ENCODE measurements around the gene ORM1.

Gene ORM1

DNA sequence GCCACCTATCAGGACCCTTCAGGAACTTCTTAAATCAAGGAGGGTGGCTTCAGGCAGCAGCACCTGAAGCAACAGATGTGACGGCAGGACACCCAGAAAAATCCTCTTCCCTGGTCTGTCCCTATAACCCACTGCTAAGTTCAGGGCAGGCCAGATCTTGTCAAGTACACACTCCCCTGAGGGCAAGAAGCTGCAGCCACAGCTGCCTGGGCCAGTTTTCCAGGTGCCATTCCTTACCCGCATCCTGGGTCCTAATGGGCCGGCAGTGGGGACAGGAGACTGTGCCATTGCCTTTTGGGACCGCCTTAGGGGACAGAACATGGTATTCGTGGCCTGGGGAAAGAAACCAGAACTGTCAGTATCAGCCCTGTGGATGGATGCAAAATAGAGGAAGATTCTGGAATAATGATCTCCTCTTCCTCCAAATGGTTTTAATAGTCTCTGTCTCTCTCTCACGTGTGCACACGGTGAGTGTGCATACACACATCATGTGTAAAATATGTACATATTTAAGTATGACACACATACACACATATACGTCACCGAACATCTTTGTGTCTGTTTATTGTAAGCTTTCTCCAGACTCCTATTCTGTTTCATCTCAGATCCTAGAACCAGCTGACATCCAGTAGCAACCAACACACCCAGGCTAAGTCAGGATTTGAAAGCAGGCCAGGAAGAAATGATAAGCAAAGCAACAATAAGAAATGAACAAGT lies 20.7 kb downstream of the ORM1 start:
- H3K9ac ChIP-seq (ENCODE audit: low read length), result no peak overlapping the region
- no peak overlapping the region for H2BK15ac ChIP-seq (replicated peaks; ENCODE audit: low read depth)
- no peak overlapping the region for H3K4ac ChIP-seq (ENCODE audit: low read depth, low read length)
- no peak overlapping the region for H4K8ac ChIP-seq (ENCODE audit: low read depth, low read length)
- H3K36me3 ChIP-seq (ENCODE audit: control insufficient read depth, insufficient read depth, low read length), result no peaks in the 10 kb centered on the region
- H3K79me1 ChIP-seq (ENCODE audit: low read length), result no peaks in the 10 kb centered on the region
- no peak overlapping the region for H3K56ac ChIP-seq (ENCODE audit: low read length)
- no CpG with 5 or more reads among the region's 9 CpGs for WGBS (ENCODE audit: extremely low coverage, insufficient coverage, low lambda C conversion rate)
- H3K27ac ChIP-seq (ENCODE audit: low read depth, low read length), result no peak overlapping the region
- H2BK120ac ChIP-seq (ENCODE audit: low read depth, low read length), result no peak overlapping the region
- no peaks in the 10 kb centered on the region for H3K4me1 ChIP-seq (ENCODE audit: control insufficient read depth, low read depth, low read length)
- H3K18ac ChIP-seq (ENCODE audit: low read length), result no peak overlapping the region
- H3K4me2 ChIP-seq (ENCODE audit: low read length), result no peak overlapping the region
- no peak overlapping the region for H4K5ac ChIP-seq (ENCODE audit: low read length)
- H2AK5ac ChIP-seq (ENCODE audit: low read length), result no peak overlapping the region
- DNase-seq, result no peak
- H3K23ac ChIP-seq (ENCODE audit: low read length), result no peak overlapping the region
- H3K4me3 ChIP-seq (ENCODE audit: low read length), result no peak overlapping the region
- H3K79me2 ChIP-seq (ENCODE audit: control insufficient read depth, insufficient read depth, low read length), result no peaks in the 10 kb centered on the region
- H3K27me3 ChIP-seq (ENCODE audit: insufficient read depth, low read length, poor library complexity), result no peaks in the 10 kb centered on the region
- H2BK5ac ChIP-seq (ENCODE audit: low read length), result no peak overlapping the region

DNA sequence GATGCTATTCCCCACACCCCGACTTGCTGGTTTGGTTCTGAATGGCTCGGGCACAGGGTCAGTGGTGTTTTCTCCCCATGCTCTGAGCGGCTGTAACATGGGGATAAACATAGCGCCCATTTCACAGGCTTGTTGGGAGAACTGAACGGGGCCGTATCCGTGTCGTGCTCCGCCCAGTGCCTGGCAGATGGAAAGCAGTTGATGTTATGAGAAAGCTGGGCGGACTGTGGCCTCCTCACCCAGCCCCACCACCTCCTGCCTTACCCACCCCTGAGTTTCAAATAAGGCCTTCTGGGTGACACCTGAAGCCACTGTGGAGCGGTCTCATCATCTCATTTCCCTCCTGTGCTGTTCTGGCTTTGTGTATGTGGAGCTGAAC lies 21.3 kb downstream of the ORM1 start:
- Histone ChIP-seq H3K79me2 (ENCODE audit: control insufficient read depth, insufficient read depth, low read length) (no peaks in the 10 kb centered on the region), H4K8ac (ENCODE audit: low read depth, low read length) (no peak overlapping the region), H3K36me3 (ENCODE audit: control insufficient read depth, insufficient read depth, low read length) (no peaks in the 10 kb centered on the region), H3K9ac (ENCODE audit: low read length) (no peak overlapping the region), H3K79me1 (ENCODE audit: low read length) (no peaks in the 10 kb centered on the region), H3K56ac (ENCODE audit: low read length) (no peak overlapping the region), H4K5ac (ENCODE audit: low read length) (no peak overlapping the region), H2BK15ac (replicated peaks; ENCODE audit: low read depth) (no peak overlapping the region), H3K27me3 (ENCODE audit: insufficient read depth, low read length, poor library complexity) (no peaks in the 10 kb centered on the region), H3K4me1 (ENCODE audit: control insufficient read depth, low read depth, low read length) (no peaks in the 10 kb centered on the region), H3K27ac (ENCODE audit: low read depth, low read length) (no peak overlapping the region), H3K4ac (ENCODE audit: low read depth, low read length) (no peak overlapping the region), H3K4me2 (ENCODE audit: low read length) (no peak overlapping the region), H3K18ac (ENCODE audit: low read length) (no peak overlapping the region), H2BK5ac (ENCODE audit: low read length) (no peak overlapping the region), H3K4me3 (ENCODE audit: low read length) (no peak overlapping the region), H2BK120ac (ENCODE audit: low read depth, low read length) (no peak overlapping the region), H2AK5ac (ENCODE audit: low read length) (no peak overlapping the region), H3K23ac (ENCODE audit: low read length) (no peak overlapping the region)
- no peak for DNase-seq
- no CpG with 5 or more reads among the region's 11 CpGs for WGBS (ENCODE audit: extremely low coverage, insufficient coverage, low lambda C conversion rate)

DNA sequence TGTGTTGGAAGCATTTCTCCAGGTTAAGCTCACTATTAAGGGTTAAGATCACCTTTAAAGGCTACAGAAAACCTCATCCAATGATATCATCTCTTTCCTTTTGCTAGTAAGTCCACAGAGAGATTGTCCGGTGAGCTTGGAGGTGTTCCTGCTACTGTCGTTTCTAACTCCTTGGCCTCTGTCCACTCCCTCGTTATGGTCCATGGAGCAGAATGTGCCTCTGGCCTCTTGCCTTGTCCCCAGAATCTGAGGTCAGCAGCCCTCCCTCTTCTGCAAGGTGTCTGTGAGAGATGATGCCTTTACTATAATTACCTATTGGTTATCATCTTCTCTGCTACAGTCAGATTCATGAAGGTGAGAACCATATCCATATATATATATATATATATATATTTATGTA lies 21.8 kb downstream of the ORM1 start:
- Histone ChIP-seq H3K4me2 (ENCODE audit: low read length) (no peak overlapping the region), H4K5ac (ENCODE audit: low read length) (no peak overlapping the region), H3K18ac (ENCODE audit: low read length) (no peak overlapping the region), H3K23ac (ENCODE audit: low read length) (no peak overlapping the region), H3K56ac (ENCODE audit: low read length) (no peak overlapping the region), H3K9ac (ENCODE audit: low read length) (no peak overlapping the region), H4K8ac (ENCODE audit: low read depth, low read length) (no peak overlapping the region), H3K27me3 (ENCODE audit: insufficient read depth, low read length, poor library complexity) (no peaks in the 10 kb centered on the region), H3K4ac (ENCODE audit: low read depth, low read length) (no peak overlapping the region), H3K79me1 (ENCODE audit: low read length) (no peaks in the 10 kb centered on the region), H3K4me1 (ENCODE audit: control insufficient read depth, low read depth, low read length) (peaks cover 3% of the 10 kb centered on the region), H3K27ac (ENCODE audit: low read depth, low read length) (no peak overlapping the region), H2BK120ac (ENCODE audit: low read depth, low read length) (no peak overlapping the region), H2BK5ac (ENCODE audit: low read length) (no peak overlapping the region), H3K79me2 (ENCODE audit: control insufficient read depth, insufficient read depth, low read length) (no peaks in the 10 kb centered on the region), H3K4me3 (ENCODE audit: low read length) (no peak overlapping the region), H2AK5ac (ENCODE audit: low read length) (no peak overlapping the region), H2BK15ac (replicated peaks; ENCODE audit: low read depth) (no peak overlapping the region), H3K36me3 (ENCODE audit: control insufficient read depth, insufficient read depth, low read length) (no peaks in the 10 kb centered on the region)
- WGBS (ENCODE audit: extremely low coverage, insufficient coverage, low lambda C conversion rate), result no CpG with 5 or more reads among the region's 3 CpGs
- no peak for DNase-seq

DNA sequence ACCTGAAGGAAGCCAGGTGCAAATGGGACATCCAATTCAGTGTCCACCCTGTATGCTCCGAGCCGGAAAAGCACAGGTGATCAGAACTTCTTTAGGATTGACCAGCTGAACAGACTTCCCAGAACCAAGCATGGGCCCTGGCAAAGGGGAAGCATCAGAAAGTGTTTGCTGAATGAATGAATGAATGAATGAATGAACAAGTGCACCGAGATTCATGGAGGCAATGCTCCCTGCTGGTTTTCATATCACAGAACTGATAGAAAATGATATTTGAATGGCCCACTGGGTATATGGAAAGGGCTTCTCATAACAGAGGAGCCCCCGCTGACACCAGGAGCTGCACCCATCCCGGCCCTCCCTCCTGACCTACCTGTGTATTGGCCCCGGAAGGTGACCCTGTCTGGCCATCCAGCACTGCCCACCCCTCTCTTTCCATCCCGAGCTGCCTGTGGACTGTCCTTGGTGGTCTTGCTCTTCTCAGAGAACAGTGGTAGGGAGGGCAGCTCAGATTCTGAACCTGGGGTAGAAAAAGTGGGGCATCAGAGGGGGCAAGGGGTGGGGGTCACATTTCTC lies 22.7 kb downstream of the ORM1 start:
- DNase-seq, result no peak
- Histone ChIP-seq H3K36me3 (ENCODE audit: control insufficient read depth, insufficient read depth, low read length) (no peaks in the 10 kb centered on the region), H4K5ac (ENCODE audit: low read length) (no peak overlapping the region), H2BK15ac (replicated peaks; ENCODE audit: low read depth) (no peak overlapping the region), H3K27ac (ENCODE audit: low read depth, low read length) (no peak overlapping the region), H2BK120ac (ENCODE audit: low read depth, low read length) (no peak overlapping the region), H3K4me1 (ENCODE audit: control insufficient read depth, low read depth, low read length) (peaks cover 3% of the 10 kb centered on the region), H2BK5ac (ENCODE audit: low read length) (no peak overlapping the region), H3K4me2 (ENCODE audit: low read length) (no peak overlapping the region), H3K4me3 (ENCODE audit: low read length) (no peak overlapping the region), H3K79me1 (ENCODE audit: low read length) (no peaks in the 10 kb centered on the region), H3K56ac (ENCODE audit: low read length) (no peak overlapping the region), H3K23ac (ENCODE audit: low read length) (no peak overlapping the region), H3K27me3 (ENCODE audit: insufficient read depth, low read length, poor library complexity) (no peaks in the 10 kb centered on the region), H2AK5ac (ENCODE audit: low read length) (no peak overlapping the region), H3K4ac (ENCODE audit: low read depth, low read length) (no peak overlapping the region), H3K18ac (ENCODE audit: low read length) (no peak overlapping the region), H3K79me2 (ENCODE audit: control insufficient read depth, insufficient read depth, low read length) (no peaks in the 10 kb centered on the region), H3K9ac (ENCODE audit: low read length) (no peak overlapping the region), H4K8ac (ENCODE audit: low read depth, low read length) (no peak overlapping the region)
- no CpG with 5 or more reads among the region's 7 CpGs for WGBS (ENCODE audit: extremely low coverage, insufficient coverage, low lambda C conversion rate)

DNA sequence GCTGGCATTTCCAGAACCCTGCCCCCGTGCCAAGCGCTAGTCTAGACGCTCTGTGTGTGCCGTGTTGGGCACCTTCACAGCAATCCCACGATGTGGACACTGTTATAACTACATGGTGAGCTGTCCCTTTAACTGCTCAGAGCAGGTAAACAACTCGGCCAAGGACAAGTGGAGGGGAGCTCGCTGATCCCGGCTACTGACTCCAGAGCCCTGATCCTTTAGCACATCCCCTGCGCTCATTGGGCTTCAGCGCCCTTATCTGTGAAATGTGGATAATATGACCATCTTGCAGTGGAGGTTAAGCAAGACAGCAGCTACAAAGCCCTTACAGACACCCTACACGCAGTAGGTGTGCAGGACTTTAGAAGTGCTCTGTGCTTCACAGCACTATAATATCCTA lies 23.2 kb downstream of the ORM1 start:
- Histone ChIP-seq H4K5ac (ENCODE audit: low read length) (no peak overlapping the region), H3K18ac (ENCODE audit: low read length) (no peak overlapping the region), H3K36me3 (ENCODE audit: control insufficient read depth, insufficient read depth, low read length) (no peaks in the 10 kb centered on the region), H3K4ac (ENCODE audit: low read depth, low read length) (no peak overlapping the region), H2AK5ac (ENCODE audit: low read length) (no peak overlapping the region), H3K27ac (ENCODE audit: low read depth, low read length) (no peak overlapping the region), H4K8ac (ENCODE audit: low read depth, low read length) (no peak overlapping the region), H2BK5ac (ENCODE audit: low read length) (no peak overlapping the region), H3K9ac (ENCODE audit: low read length) (no peak overlapping the region), H3K23ac (ENCODE audit: low read length) (no peak overlapping the region), H3K79me1 (ENCODE audit: low read length) (no peaks in the 10 kb centered on the region), H2BK15ac (replicated peaks; ENCODE audit: low read depth) (no peak overlapping the region), H3K4me2 (ENCODE audit: low read length) (no peak overlapping the region), H3K27me3 (ENCODE audit: insufficient read depth, low read length, poor library complexity) (no peaks in the 10 kb centered on the region), H3K4me3 (ENCODE audit: low read length) (no peak overlapping the region), H3K56ac (ENCODE audit: low read length) (no peak overlapping the region), H2BK120ac (ENCODE audit: low read depth, low read length) (no peak overlapping the region), H3K4me1 (ENCODE audit: control insufficient read depth, low read depth, low read length) (peaks cover 3% of the 10 kb centered on the region), H3K79me2 (ENCODE audit: control insufficient read depth, insufficient read depth, low read length) (no peaks in the 10 kb centered on the region)
- no peak for DNase-seq
- WGBS (ENCODE audit: extremely low coverage, insufficient coverage, low lambda C conversion rate), result no CpG with 5 or more reads among the region's 11 CpGs

DNA sequence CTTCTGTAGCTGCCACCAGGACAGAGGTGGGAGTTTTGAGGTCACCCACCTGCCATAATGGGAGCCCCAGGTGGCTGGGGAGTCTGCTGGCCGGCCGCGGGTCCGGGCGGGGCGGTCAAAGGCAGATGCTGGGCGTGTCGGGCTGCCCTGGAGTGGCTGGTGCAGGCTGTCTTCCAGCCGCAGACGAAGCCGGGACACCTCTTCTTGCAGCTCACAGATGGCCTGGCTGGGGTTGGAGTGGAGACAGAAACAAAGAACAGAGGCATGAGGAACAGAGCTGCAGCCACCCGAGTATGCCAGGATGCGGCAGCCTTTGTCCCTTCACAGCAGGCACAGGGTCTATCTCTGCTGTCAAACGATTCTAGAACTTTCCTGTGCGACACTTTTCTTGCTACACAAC lies 24.8 kb downstream of the ORM1 start:
- Histone ChIP-seq H3K4me3 (ENCODE audit: low read length) (no peak overlapping the region), H3K27ac (ENCODE audit: low read depth, low read length) (no peak overlapping the region), H4K5ac (ENCODE audit: low read length) (no peak overlapping the region), H3K4me2 (ENCODE audit: low read length) (no peak overlapping the region), H3K79me1 (ENCODE audit: low read length) (no peaks in the 10 kb centered on the region), H4K8ac (ENCODE audit: low read depth, low read length) (no peak overlapping the region), H2BK120ac (ENCODE audit: low read depth, low read length) (no peak overlapping the region), H3K4ac (ENCODE audit: low read depth, low read length) (no peak overlapping the region), H2BK5ac (ENCODE audit: low read length) (no peak overlapping the region), H2BK15ac (replicated peaks; ENCODE audit: low read depth) (no peak overlapping the region), H3K4me1 (ENCODE audit: control insufficient read depth, low read depth, low read length) (peaks cover 3% of the 10 kb centered on the region), H3K79me2 (ENCODE audit: control insufficient read depth, insufficient read depth, low read length) (no peaks in the 10 kb centered on the region), H3K23ac (ENCODE audit: low read length) (no peak overlapping the region), H3K36me3 (ENCODE audit: control insufficient read depth, insufficient read depth, low read length) (no peaks in the 10 kb centered on the region), H3K56ac (ENCODE audit: low read length) (no peak overlapping the region), H3K27me3 (ENCODE audit: insufficient read depth, low read length, poor library complexity) (no peaks in the 10 kb centered on the region), H2AK5ac (ENCODE audit: low read length) (no peak overlapping the region), H3K9ac (ENCODE audit: low read length) (no peak overlapping the region), H3K18ac (ENCODE audit: low read length) (no peak overlapping the region)
- WGBS (ENCODE audit: extremely low coverage, insufficient coverage, low lambda C conversion rate), result no CpG with 5 or more reads among the region's 15 CpGs
- no peak for DNase-seq

Data from mesendoderm (in vitro differentiated cells).